Epithelial cell of esophagus (primary cell): ENCODE results near the gene SLC5A4.
"Not testable (repeated sequence)": the region's sequence is repeated elsewhere in the genome, so short reads cannot be mapped to it uniquely, and the experiment has no call there.

Source experiments
- DNase-seq: peaks from one replicate; pipeline ENCODE4 v3.0.0; 2010; ENCODE audit warnings: low read depth
- H3K4me3 ChIP-seq: 2 replicates; pipeline ENCODE4 v1.5.1; 2011; ENCODE audit warnings: mild to moderate bottlenecking, low read length, control low read depth
- CTCF ChIP-seq: IDR thresholded peaks from 2 replicates; pipeline ENCODE4 v1.5.1; 2011; ENCODE audit warnings: low read depth, mild to moderate bottlenecking, low read length, control low read depth, inconsistent platforms; ENCODE audit not compliant: insufficient read depth; ENCODE audit errors: missing control alignments

Gene SLC5A4

GRCh38 chr22:32267011-32267410 lies 11.9 kb upstream of the SLC5A4 start:
- H3K4me3 ChIP-seq: no peak overlapping the region
- TF ChIP-seq CTCF: no peak
- DNase-seq: no peak

- peak; percentile 90 for TF ChIP-seq CTCF
- peak; percentile 64 for DNase-seq
- H3K4me3 ChIP-seq: no peak overlapping the region
These were observed 11.0 kb upstream of the SLC5A4 start for GRCh38 chr22:32265882-32266767.

- not testable (repeated sequence) for H3K4me3 ChIP-seq, DNase-seq
These were observed 8.5 kb upstream of the SLC5A4 start for GRCh38 chr22:32263678-32264077.

- no peak overlapping the region for H3K4me3 ChIP-seq
- DNase-seq: no peak
- TF ChIP-seq CTCF: no peak
These were observed 6.2 kb upstream of the SLC5A4 start for GRCh38 chr22:32261306-32261705.

GRCh38 chr22:32258791-32259190 lies 3.6 kb upstream of the SLC5A4 start:
- no peak for TF ChIP-seq CTCF
- DNase-seq: no peak
- H3K4me3 ChIP-seq: no peak overlapping the region

- no peak overlapping the region for H3K4me3 ChIP-seq
- TF ChIP-seq CTCF: no peak
- no peak for DNase-seq
These were observed 579 bp upstream of the SLC5A4 start for GRCh38 chr22:32255726-32256125.

GRCh38 chr22:32249231-32249630 lies 5.9 kb downstream of the SLC5A4 start:
- no peak for TF ChIP-seq CTCF
- no peak overlapping the region for H3K4me3 ChIP-seq
- no peak for DNase-seq
